CD4-positive, alpha-beta T cell treated with Interleukin-2 at 100 ng/mL for 4 hours (primary cell): ENCODE results near the gene COL17A1.

Experiments used
- DNase-seq: peaks from one replicate; pipeline ENCODE4 v3.0.0-alpha.2; 2020; ENCODE audit warnings: low spot score

The COL17A1 gene

DNA sequence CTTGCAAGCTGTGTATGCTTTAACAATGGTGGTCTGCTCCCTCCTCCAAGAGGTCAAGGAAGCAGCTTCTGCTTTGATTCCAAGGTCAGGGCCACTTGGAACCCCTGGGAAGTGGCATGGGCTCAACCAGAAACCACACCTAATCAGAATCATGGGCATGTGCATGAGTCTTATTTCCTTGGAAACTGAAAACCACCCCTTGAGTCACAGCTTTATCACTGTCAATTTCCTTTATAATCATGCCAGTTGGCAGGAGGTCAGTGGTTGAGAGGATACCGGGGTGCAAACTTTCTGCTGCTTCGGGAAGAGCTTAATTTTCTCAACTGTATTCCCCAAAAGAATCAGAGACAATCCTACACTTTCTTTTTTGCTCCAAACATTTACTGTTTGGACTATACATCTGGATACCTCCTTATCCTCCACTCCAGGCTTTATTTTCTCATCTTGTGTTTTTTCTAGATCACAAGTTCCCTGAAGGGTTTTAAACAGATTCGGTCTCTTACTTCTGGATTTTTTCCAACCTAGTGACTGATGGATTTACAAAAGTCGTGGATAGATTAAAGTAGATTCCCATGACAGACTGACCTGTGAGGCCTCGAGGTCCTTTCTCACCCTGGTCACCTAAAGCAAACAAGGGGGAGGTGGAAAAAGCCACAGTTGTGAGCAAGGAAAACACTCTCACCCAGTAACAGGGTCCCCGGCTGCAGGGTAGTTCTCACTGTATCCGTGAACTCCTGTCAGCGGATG, 36.0 kb downstream of the COL17A1 start:
- DNase-seq = no peak

DNA sequence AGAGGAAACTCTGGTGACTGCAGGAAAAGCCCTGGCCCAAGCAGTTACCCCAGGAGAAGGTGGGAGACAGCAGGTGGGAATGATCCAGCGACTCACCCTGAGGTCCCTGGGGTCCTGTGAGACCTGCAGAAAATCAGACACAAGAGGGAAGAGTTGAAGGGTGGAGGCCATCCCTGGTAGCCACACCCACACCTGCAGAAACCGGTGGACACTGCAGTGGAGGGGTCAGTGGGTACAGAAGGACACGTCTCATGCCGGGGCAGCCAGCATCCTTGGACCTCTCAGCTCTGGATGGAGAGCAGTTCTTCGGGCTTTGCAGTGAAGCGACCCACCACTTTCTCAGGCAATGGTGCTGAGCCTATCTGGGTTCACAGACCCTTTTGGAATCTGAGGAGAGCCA, 39.0 kb downstream of the COL17A1 start:
- no peak for DNase-seq

DNA sequence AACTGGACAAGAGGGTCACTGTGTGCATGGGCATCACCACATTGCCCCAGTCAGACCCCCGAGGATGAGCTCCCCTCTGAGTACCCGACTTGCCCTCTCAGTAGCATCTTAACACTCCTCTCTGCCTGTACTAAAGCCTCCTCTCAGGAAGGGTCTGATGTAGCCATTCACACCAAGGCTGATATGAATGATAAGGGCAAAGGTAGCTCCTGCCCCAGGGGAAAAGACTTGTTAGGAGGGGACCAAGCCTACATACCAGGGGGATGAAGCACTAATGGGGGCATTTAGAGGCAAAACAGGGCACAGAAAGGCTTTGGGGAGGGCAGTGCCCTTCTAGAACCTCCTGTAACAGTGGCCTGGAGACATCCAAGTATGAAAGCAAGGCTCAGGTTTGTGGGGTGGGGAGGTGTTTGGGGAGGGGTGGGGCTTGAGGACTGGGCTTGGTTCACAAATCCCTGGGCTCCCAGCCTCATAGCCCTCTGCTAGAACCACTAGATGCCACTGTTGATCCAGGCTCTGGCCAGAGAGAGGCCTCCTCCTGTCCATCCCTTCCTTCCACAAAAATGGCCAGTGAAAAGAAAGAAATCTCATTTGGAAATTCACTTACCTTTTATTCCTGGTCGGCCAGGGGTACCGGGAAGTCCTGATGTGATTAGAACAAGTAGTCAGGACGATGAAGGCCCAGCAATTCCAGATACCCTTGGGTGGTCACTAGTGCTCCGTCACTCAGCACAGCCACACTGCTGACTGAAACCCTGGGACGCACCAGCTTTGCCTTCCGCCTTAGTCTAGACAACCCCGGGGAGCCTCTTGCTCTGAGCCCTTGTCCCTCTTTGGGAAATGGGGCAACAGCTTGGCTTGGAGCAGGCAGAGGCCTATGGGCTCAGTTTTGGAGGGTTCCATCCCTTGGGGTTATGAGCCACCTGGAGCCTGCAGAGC, 40.3 kb downstream of the COL17A1 start:
- DNase-seq = peak; percentile 9

DNA sequence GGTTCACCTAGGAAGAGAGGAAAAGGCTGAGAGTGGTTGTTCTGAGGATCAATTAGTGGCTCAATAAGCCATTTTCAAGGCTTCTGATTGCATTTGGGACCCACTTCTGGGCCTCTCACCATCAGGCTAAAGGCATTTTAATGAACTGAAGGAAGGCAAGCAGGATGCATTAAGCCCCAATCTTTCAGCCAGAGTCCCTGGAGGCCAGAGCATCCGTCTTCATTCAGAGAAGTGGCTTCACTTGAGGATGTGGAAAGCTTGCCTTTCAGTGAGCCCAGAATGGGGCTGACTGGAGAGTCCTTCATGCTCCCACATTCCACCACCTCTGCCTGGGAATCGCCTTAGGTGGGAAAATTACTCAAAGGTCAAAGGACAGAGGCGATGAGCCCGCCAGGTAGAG, 41.8 kb downstream of the COL17A1 start:
- DNase-seq = no peak

DNA sequence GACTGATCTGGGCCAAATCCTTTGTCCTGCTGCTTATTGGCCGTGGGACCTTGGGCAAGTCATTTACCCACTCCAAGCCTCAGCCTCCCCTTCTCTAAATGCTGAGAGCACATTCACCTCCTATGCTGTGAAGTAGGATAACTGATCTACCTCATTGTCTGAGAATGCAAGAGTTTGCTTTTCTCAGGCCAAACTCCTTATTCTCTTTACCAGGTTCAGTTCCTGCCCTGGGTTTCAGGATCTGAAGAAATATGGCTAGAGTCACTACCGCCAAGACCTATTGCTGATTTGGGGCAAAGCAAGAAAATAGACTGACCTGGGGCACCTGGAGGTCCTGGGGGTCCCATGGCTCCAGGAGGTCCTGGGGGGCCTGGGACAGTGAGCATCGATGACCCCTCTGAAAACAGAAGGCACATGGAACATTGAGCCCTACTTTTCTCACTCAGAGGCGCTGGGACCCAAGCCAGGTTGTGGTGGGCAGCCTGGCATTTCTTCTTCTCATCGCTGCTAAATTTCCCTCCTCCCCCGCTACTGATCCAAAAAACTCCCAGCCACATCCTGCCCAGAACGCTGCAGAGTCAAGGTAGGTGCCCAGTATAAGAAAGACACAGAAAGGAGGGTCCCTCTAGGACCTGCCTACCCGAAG, 42.4 kb downstream of the COL17A1 start:
- DNase-seq = no peak

DNA sequence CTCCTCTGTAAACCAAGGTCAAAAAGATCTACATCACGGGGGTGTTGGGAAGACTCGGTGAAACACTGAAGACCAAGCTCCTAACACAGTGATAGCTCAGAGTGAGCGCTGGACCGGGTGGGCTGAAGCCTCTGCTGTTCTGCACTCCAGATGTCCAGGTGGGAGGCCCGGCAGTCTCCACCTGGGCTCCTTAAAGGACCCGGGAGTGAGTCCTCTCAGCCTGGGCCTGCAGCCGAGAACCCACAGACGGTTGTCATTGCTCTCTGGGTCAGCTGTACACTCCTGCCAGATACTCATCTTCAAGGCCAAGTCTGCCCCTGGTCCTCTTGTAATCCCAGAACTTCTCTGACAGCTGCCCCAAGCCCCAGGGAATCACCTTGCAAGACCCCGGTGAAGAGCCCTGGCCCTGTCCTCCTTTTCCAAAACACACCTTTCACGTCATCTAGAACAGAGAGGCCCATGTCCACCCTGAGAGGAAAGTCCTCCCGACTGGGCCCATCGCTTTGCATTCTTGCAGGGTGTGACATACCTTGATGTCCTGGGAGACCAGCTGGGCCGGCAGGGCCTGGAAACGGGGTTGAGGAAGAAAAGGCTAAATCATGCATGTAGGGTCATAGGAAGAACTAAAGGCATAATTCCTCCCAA, 43.7 kb downstream of the COL17A1 start:
- no peak for DNase-seq

DNA sequence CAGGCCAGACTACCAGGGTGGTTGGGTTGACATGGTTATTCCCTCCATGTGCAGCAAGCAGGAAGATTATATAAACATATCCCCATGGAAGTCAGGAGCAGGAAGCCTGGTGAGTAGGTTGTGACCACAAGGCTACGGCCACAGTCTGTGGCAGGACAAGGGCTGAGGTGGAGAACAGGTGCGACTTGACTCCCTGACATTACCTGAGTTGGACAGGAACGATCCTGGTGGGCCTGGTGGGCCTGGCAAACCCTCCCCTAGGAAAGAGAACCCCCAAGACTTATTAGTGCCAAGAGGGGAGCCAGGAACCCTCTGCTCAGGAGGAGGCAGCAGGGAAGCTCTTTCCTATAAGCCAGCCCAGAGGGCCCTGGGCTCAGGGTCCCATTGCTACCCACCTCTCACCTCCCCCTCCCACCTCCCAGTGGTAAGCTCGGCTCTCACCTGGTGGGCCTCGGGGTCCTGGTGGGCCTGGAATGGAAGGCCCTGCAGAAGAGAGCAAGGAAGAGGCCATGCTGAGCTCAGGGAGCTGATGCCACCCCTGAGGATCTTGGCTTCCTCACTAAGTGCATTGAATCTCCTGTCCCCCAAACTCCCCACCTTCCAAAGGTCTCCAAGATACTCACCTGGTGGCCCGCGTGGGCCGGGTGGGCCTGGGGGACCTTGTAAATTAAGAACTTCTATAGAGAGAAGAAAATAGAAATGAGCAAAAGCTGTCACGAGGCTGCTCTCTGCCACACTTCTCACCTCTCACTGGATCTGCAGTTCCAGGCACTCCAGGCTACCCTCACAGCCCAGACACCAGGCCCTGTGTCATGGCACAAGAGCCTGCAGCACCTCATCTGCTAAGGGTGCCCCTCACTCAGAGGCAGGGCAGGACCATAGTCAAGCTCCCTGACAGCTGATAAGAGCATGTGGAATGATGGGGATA, 44.6 kb downstream of the COL17A1 start:
- DNase-seq = no peak

DNA sequence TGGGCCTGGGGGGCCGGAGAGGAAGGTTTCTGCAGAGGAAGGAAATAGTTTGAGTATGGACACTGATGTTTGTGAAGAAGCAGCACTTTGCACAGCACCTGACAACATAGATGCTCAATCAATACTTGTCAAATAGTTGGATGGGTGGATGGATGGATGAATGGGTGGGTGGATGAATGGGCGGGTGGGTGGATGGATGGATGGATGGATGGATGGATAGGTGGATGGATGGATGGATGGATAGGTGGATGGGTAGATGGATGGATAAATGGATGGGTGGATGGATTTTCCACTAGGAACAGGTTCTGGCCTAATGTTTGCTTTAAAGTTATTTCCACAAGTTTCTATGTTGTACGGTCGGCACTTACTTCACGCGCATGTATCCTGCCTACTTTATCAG, 45.3 kb downstream of the COL17A1 start:
- DNase-seq = no peak

DNA sequence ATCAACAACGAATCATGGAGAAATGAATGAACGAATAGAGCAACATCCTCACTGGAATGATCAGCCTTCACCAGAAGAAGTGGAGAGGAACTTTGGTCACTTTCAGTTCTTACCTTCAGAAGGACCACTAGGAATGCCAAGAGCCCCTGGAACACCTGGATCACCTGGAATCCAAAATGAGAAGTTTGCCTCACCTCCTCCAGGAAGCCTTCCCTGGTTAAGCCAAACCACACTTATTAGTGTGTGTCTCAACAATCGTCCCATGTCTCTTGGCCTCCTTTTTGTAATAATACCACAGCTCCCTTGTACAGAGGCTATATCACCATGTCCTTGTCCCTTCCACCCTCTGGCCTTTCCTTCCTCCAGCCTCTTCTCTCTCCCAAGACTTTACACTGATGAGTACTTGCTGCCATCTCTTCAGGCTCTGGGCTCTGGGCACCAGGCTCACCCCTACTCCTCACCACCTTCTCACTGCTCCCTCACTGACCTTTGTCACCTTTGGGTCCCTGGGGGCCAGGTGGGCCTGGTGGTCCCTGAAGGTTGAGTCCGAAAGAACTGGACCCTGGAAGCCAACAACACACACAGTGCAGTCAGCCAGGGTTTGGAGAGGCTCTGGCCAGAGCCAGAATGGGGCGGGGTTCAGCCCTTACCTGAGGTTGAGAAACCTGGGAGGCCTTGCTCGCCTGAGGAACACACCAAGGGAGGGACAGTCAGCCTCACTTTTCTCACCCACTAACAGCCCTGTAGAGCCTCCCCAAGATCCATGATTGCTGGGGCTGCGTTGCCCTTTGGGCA, 46.5 kb downstream of the COL17A1 start:
- no peak for DNase-seq

DNA sequence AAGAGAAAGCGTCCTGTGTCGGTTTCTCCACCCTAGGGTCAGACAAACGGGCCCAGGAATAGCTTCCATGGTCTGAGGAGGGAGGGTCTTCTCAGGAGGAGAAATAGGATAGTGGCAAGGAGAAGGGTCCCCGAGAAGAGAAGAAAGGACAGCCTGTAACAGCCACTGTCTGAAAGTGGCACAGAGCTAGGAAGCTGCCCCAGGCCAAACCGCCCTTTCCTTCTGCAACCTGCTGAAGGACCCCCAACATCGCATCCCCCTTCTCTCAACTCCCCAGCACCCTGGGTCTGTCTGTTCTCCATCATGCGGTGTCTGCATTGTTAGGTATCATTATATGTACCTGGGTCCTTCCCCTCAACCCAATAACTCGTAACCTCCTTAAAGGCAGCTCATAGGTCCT, 47.1 kb downstream of the COL17A1 start:
- DNase-seq = no peak

DNA sequence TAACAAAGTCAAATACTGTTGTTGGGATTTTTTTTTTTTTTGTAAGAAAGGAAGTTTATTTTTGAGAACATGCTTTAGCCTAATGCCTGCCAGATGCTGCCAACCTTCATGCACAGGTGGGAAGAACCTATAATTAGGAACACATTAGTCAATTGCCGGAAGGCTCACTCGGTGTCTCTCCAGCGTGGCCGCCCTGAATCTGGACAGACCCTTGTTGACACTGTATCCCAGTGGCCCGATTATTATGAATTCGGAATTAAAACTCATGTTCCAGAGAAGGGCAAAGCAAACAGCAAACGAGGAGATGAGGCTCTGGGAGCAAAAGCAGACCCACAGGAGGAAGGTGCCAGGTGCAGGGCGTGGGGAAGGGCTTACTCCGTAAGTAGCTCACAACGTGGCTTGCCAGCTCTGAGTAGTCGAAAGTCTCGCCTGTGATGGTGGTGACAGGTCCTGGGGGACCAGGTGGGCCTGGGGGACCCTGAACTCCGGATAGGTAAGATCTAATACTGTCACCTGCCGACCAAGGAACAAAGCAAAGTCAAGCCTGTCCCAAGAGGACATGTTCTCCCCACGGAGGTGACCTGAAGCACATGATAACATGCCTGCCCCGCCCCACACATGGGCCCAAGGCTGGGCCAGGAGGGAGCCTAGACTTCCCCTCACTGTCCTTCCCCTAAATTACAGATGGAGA, 48.3 kb downstream of the COL17A1 start:
- DNase-seq = no peak

DNA sequence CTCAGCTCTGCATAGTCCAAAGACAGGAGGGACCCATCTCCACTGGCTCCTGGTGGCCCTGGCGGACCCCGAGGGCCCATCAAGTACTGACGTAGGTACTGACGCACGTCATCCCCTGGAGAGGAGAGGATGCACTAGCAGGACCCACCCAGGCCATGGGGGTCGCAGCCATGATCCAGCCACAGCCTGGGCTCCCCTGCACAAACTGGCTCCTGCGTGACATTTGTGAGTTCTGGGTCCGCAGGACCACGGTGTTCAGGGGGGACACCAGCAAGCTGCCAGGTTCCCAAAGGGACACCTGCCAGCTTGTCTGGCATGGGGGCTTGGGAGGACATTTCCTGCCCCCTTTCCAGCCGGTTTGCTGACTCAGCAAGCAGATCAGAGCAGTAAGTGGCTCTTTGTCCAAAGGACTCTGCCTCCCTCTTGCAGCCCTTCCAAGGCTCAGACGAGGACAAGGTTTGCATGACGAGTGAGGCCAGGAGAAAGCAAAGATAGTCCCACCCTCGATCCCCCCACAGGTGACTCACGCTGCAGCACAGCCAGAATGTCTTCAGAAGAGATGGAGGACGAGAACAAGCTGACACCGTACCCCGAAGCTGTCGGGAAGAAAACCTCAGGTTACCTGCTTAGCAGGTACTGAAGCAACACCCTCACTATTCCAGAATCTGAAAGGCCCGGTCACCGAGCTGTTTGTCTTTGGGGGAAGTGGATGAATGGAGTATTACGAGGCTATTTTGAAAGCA, 49.0 kb downstream of the COL17A1 start:
- no peak for DNase-seq

DNA sequence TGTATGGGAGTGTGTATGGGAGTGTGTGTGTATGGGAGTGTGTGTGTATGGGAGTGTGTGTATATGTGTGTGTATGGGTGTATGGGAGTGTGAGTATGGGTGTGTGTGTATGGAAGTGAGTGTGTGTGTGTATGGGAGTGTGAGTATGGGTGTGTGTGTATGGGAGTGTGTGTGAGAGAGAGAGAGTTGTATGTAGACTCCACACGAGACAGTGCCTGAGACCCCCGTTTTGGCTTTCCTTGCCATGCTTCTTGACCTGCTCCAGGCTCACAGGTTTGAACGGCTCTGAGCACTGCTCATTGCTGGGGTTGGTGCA, 49.7 kb downstream of the COL17A1 start:
- no peak for DNase-seq

DNA sequence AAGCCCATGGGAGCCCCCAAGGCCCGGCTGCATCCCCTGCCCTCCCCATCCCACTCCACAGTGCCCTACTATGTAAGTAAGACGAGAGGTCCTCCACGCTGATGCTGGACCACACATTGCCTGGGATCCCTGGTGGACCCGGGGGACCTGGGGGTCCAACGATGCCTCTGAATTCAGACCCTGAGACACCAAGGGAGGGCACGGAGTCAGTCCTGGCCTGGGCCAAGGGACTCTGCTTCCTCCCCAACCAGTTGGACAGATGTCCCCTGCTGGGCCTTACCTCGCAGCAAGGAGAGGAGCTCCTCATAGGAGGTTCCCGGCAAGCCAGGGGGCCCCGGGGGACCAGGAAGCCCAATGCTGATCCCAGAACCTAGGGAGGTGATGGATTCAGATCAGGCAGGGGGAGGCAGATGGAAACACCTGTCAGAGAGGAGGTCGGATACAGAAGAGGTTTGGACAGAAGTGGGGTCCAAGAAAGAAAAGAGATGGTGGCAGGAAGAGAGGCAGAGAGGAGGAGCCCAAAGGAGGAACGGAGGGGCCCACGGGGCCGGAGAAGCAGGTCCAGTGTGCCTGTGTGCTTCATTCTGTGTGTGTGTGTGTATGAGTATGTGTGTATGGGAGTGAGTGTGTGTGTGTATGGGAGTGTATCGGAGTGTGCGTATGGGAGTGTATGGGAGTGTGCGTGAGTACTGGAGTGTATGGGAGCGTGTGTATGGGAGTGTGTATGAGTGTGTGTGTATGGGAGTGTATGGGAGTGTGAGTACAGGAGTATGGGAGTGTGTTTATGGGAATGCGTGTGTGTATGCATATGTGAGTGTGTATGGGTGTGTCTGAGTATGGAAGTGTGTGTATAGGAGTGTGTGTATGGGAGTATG, 50.2 kb downstream of the COL17A1 start:
- no peak for DNase-seq

DNA sequence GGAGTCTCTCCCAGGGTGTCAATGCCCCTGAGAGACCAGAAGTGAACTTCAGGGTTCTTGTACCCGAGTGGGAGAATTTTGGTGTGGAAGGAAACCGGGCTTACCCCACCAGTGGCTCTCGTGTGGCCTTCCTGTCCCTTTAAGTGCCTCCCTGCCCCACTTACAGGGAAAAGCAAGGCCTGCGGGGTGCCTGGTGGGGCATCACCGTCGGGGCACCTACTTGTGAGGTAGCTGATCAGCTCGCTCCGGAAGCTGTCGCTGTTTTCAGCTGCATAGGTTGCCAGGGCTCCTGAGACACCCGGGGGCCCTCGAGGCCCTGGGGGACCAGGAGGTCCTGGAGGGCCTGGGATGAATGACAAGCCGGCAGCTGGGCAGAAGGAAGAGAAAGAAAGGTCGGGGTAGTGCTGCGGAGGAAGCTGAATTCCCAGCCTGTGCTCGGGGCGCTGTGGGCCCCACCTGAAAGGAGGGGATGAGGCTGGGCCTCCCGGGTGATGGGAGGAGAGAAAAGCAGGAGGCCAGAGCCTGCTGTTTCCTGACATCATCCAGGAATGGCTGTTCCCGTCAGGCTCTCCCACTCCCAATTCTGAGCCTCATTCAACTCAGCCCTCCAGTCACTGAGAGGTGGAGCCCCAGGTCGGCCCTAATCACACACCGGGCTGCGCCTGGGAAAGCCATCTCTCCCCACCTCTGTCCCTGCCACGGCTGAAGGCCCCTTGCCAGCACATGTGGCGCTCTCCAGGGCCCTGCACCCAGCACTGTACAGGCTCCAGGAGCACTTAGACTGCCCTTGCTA, 51.1 kb downstream of the COL17A1 start:
- DNase-seq = no peak

DNA sequence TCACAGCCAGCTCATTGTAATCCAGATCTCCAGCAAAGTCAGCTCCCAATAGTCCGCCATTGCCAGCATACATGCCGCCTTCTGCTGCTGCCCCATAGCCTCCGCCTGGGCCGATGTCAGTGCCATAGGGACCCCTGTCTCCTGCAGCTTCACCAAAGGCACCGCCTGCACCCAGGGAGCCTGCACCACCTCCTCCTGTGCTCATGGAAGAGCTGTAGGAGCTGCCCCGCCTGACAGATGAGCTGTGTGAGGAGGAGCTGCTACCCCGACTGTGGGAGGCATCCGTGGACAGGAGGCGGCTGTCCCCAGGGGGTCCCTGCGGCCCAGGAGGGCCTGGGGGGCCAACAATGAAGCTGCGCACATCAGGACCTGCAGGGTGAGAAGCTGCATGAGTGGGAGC, 51.7 kb downstream of the COL17A1 start:
- no peak for DNase-seq

DNA sequence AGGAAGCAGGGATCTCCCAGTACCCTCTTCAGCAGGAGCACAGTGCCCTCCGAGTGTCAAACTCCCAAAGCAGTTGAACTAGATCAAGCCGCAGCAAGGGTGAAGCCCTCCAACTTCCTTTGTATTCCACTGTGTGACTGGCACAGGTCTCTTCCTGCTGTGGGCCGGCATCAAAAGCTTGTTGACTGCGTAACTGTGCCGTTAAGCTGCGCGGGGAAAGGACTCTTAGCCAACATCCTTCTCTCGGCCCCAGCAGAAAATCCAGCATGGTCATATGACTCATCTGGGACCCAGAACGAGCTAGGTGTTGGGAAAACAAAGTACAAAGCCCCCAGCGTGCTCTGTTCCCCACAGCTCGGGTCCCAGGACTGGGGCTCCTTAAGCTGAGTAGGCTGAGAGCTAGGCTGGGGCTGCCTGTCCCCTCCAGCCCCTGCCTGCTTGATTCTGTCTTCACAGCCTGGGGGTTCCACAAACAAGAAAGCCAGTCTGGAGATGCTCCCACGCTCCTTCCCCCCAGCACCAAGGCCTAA, 52.2 kb downstream of the COL17A1 start:
- DNase-seq = no peak
